ENCODE results near the gene SYNGR1.

- TF ChIP-seq CTCF (IDR thresholded peaks at IDR 0.05) (no peak), POLR2A (IDR thresholded peaks at IDR 0.05) (no peak)
Measured at GRCh38 chr22:39434721-39435120, 84.9 kb downstream of the SYNGR1 start.
